HEK293 (cell line): Measurements from ENCODE around the gene PPHLN1.
A peak's percentile ranks its signal among the peaks of the same experiment; 100 is the strongest.
"Not testable (repeated sequence)": the region's sequence is repeated elsewhere in the genome, so short reads cannot be mapped to it uniquely, and the experiment has no call there.

Experiments
- CTCF ChIA-PET: fragments of 350-600 bp; formaldehyde crosslinking; extraction: SDS; loops from one replicate; lab custom pipeline; 2021; ENCODE audit warnings: antibody characterized with exemption; lab: Yijun Ruan, JAX
- POLR2A ChIA-PET: fragments of 300-600 bp; formaldehyde crosslinking; extraction: SDS; loops from one replicate; lab custom pipeline; 2020; ENCODE audit warnings: antibody characterized with exemption, inconsistent platforms; lab: Yijun Ruan, JAX
- H3K27ac ChIP-seq: fragments of 200-500 bp; sonication (Bioruptor generic); 2 replicates; pipeline ENCODE4 v1.5.1; 2014; ENCODE audit warnings: low read depth, low read length, control low read depth, inconsistent platforms; ENCODE audit errors: extremely low read depth
- H3K36me3 ChIP-seq, 2 experiments: fragments of 200-500 bp in 1 of 2; sonication (Bioruptor generic) in 1 of 2; 1 replicate in 1 of 2; 2 replicates in 1 of 2; pipeline ENCODE4 v1.5.1; 2014 to 2017; ENCODE audit warnings: inconsistent platforms in 2 of 2, low read length in 2 of 2; ENCODE audit not compliant: control insufficient read depth in 2 of 2, insufficient read depth in 1 of 2
- H3K4me1 ChIP-seq: fragments of 200-500 bp; sonication (Bioruptor generic); 2 replicates; pipeline ENCODE4 v1.5.1; 2014; ENCODE audit warnings: mild to moderate bottlenecking, low read length, inconsistent platforms; ENCODE audit not compliant: control insufficient read depth, insufficient read depth
- H3K4me3 ChIP-seq: 2 replicates; pipeline ENCODE4 v1.5.1; 2011; ENCODE audit warnings: low read depth, mild to moderate bottlenecking, control low read depth, low read length, moderate library complexity
- H3K9me3 ChIP-seq: fragments of 200-500 bp; sonication (Bioruptor generic); 2 replicates; pipeline ENCODE4 v1.5.1; 2014; ENCODE audit warnings: low read depth, low read length, inconsistent platforms; ENCODE audit not compliant: control insufficient read depth, insufficient read depth
- KLF1 ChIP-seq: fragments of 450-650 bp; formaldehyde crosslinking; IDR thresholded peaks from 2 replicates; pipeline ENCODE4 v1.5.1; 2016; ENCODE audit warnings: missing biosample characterization, missing genetic modification characterization
- SCRT2 ChIP-seq: fragments of 450-650 bp; formaldehyde crosslinking; IDR thresholded peaks from 2 replicates; pipeline ENCODE4 v1.5.1; 2016; ENCODE audit warnings: missing biosample characterization, missing genetic modification characterization
- SP2 ChIP-seq: fragments of 450-650 bp; formaldehyde crosslinking; IDR thresholded peaks from 2 replicates; pipeline ENCODE4 v1.5.1; 2016; ENCODE audit warnings: missing biosample characterization, missing genetic modification characterization
- WT1 ChIP-seq: fragments of 450-650 bp; formaldehyde crosslinking; IDR thresholded peaks from 2 replicates; pipeline ENCODE4 v1.5.1; 2016; ENCODE audit warnings: missing biosample characterization, missing genetic modification characterization
- ZNF23 ChIP-seq: fragments of 450-650 bp; formaldehyde crosslinking; IDR thresholded peaks from 2 replicates; pipeline ENCODE4 v1.5.1; 2016; ENCODE audit warnings: missing biosample characterization, missing genetic modification characterization, borderline replicate concordance
- ZNF335 ChIP-seq: fragments of 450-650 bp; formaldehyde crosslinking; conservative IDR thresholded peaks from 2 replicates; pipeline ENCODE4 v1.5.1; 2016; ENCODE audit warnings: missing biosample characterization, missing genetic modification characterization
- ZNF843 ChIP-seq: fragments of 450-650 bp; formaldehyde crosslinking; IDR thresholded peaks from 2 replicates; pipeline ENCODE4 v1.5.1; 2016; ENCODE audit warnings: missing biosample characterization, missing genetic modification characterization
- TF ChIP-seq, protein P1 (sequence below): fragments of 450-650 bp; formaldehyde crosslinking; IDR thresholded peaks from 2 replicates; pipeline ENCODE4 v1.5.1; 2017; ENCODE audit warnings: missing biosample characterization, missing genetic modification characterization
- TF ChIP-seq, protein P2 (sequence below): fragments of 450-650 bp; formaldehyde crosslinking; IDR thresholded peaks from 2 replicates; pipeline ENCODE4 v1.5.1; 2017; ENCODE audit warnings: missing biosample characterization, mild to moderate bottlenecking, missing genetic modification characterization, moderate library complexity
- TF ChIP-seq, protein P3 (sequence below): fragments of 450-650 bp; formaldehyde crosslinking; IDR thresholded peaks from 2 replicates; pipeline ENCODE4 v1.5.1; 2016; ENCODE audit warnings: missing biosample characterization, missing genetic modification characterization

PPHLN1 gene

DNA sequence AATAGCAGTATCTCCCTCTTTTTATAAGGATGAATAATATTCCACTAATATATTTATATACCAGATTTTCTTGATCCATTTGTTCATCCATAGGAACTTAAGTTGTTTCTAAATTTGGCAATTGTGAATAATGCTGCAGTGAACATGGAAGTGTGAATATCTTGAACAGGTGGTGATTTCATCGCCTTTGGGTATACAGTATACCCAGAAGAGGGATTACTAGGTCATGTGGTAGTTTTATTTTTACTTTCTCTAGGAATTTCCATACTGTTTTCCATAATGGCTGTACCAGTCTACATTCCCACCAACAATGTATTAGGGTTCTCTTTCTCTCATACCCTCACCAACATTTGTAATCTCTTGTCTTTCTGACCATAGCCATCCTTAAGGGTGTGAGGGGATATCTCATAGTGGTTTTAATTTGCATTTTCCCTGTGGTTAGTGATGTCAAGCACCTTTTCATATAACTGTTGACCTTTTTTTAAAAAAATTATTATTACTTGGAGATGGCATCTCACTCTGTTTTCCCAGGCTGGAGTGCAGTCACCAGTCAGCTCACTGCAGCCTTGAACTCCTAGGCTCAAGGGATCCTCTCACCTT lies 20.5 kb downstream of the PPHLN1 start:
- peaks cover 0 to 3% of the 10 kb centered on the region in 2 experiments; a peak in 2 of 3 replicates for H3K36me3 ChIP-seq
- H3K4me3 ChIP-seq = no peak overlapping the region
- H3K27ac ChIP-seq = no peak overlapping the region
- CTCF ChIA-PET = interaction anchor here (1.6 kb wide), 1 partner anchor 15 kb away, joined by 5 read pairs; no protein-coding TSS in a partner anchor
- H3K4me1 ChIP-seq = peaks cover 4% of the 10 kb centered on the region; the same call in 1 of the 2 replicates
- TF ChIP-seq, protein P1, sequence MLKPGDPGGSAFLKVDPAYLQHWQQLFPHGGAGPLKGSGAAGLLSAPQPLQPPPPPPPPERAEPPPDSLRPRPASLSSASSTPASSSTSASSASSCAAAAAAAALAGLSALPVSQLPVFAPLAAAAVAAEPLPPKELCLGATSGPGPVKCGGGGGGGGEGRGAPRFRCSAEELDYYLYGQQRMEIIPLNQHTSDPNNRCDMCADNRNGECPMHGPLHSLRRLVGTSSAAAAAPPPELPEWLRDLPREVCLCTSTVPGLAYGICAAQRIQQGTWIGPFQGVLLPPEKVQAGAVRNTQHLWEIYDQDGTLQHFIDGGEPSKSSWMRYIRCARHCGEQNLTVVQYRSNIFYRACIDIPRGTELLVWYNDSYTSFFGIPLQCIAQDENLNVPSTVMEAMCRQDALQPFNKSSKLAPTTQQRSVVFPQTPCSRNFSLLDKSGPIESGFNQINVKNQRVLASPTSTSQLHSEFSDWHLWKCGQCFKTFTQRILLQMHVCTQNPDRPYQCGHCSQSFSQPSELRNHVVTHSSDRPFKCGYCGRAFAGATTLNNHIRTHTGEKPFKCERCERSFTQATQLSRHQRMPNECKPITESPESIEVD (tag by site-specific recombination) = no peak
- TF ChIP-seq ZNF843 (tag by site-specific recombination) (no peak), ZNF23 (tag by site-specific recombination) (no peak), SCRT2 (tag by site-specific recombination) (0 out of 2 replicates have a peak, but pooled peaks have one; percentile 16), SP2 (no peak)
- TF ChIP-seq, all 188 proteins: peak for 1
- POLR2A ChIA-PET = no interaction called here
- no peaks in the 10 kb centered on the region for H3K9me3 ChIP-seq

DNA sequence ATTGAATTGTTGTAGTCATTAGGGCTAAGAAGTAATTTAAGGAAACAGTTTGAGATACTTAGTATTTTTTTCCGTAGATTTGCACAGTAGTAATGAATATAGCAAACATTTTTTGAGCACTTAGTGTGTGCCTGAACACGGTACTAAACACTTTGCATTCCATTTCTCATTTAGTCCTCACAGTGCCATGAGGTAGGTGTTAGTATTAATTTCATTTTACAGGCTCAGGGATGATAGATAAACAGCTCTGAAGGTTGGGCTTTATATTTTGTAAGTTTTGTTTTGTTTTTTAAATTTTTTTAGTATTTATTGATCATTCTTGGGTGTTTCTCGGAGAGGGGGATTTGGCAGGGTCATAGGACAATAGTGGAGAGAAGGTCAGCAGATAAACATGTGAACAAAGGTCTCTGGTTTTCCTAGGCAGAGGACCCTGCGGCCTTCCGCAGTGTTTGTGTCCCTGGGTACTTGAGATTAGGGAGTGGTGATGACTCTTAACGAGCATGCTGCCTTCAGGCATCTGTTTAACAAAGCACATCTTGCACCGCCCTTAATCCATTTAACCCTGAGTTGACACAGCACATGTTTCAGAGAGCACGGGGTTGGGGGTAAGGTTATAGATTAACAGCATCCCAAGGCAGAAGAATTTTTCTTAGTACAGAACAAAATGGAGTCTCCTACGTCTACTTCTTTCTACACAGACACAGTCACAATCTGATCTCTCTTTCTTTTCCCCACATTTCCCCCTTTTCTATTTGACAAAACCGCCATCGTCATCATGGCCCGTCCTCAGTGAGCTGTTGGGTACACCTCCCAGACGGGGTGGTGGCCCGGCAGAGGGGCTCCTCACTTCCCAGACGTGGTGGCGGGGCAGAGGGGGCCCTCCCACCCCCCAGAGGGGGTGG lies 23.4 kb downstream of the PPHLN1 start:
- TF ChIP-seq WT1 (tag by site-specific recombination) (peak; percentile 66), KLF1 (tag by site-specific recombination) (peak; percentile 76), ZNF335 (tag by site-specific recombination) (peak; percentile 41; the same call in 1 of the 2 replicates)
- TF ChIP-seq, protein P2, sequence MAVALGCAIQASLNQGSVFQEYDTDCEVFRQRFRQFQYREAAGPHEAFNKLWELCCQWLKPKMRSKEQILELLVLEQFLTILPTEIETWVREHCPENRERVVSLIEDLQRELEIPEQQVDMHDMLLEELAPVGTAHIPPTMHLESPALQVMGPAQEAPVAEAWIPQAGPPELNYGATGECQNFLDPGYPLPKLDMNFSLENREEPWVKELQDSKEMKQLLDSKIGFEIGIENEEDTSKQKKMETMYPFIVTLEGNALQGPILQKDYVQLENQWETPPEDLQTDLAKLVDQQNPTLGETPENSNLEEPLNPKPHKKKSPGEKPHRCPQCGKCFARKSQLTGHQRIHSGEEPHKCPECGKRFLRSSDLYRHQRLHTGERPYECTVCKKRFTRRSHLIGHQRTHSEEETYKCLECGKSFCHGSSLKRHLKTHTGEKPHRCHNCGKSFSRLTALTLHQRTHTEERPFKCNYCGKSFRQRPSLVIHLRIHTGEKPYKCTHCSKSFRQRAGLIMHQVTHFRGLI (tag by site-specific recombination) = peak; percentile 82
- TF ChIP-seq, protein P3, sequence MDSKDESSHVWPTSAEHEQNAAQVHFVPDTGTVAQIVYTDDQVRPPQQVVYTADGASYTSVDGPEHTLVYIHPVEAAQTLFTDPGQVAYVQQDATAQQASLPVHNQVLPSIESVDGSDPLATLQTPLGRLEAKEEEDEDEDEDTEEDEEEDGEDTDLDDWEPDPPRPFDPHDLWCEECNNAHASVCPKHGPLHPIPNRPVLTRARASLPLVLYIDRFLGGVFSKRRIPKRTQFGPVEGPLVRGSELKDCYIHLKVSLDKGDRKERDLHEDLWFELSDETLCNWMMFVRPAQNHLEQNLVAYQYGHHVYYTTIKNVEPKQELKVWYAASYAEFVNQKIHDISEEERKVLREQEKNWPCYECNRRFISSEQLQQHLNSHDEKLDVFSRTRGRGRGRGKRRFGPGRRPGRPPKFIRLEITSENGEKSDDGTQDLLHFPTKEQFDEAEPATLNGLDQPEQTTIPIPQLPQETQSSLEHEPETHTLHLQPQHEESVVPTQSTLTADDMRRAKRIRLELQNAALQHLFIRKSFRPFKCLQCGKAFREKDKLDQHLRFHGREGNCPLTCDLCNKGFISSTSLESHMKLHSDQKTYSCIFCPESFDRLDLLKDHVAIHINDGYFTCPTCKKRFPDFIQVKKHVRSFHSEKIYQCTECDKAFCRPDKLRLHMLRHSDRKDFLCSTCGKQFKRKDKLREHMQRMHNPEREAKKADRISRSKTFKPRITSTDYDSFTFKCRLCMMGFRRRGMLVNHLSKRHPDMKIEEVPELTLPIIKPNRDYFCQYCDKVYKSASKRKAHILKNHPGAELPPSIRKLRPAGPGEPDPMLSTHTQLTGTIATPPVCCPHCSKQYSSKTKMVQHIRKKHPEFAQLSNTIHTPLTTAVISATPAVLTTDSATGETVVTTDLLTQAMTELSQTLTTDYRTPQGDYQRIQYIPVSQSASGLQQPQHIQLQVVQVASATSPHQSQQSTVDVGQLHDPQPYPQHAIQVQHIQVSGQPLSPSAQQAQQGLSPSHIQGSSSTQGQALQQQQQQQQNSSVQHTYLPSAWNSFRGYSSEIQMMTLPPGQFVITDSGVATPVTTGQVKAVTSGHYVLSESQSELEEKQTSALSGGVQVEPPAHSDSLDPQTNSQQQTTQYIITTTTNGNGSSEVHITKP (tag by site-specific recombination) = peak; percentile 49; the same call in 1 of the 2 replicates
- TF ChIP-seq, protein P1 (tag by site-specific recombination) = 0 out of 2 replicates have a peak, but pooled peaks have one; percentile 24
- H3K4me3 ChIP-seq, POLR2A ChIA-PET, H3K9me3 ChIP-seq, H3K4me1 ChIP-seq, H3K27ac ChIP-seq: not testable (repeated sequence)
- peaks cover 7 to 14% of the 10 kb centered on the region in 2 experiments; a peak in 2 of 3 replicates for H3K36me3 ChIP-seq
- CTCF ChIA-PET = interaction anchor here (0.5 to 1.0 kb wide), 2 partner anchors 17 to 102 kb away, joined by 3 read pairs; no protein-coding TSS in a partner anchor

DNA sequence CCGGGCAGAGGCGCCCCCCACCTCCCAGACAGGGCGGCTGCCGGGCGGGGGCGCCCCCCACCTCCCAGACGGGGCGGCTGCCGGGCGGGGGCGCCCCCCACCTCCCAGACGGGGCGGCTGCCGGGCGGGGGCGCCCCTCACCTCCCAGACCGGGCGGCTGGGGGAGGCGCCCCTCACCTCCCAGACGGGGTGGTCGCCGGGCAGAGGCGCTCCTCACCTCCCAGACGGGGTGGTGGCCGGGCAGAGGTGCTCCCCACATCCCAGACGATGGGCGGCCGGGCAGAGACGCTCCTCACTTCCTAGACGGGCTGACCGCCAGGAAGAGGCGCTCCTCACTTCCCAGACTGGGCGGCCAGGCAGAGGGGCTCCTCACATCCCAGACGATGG lies 24.0 kb downstream of the PPHLN1 start:
- peaks cover 7 to 14% of the 10 kb centered on the region in 2 experiments; a peak in 2 of 3 replicates for H3K36me3 ChIP-seq
- H3K27ac ChIP-seq, H3K4me3 ChIP-seq, H3K9me3 ChIP-seq, H3K4me1 ChIP-seq, CTCF ChIA-PET, POLR2A ChIA-PET: not testable (repeated sequence)
